GM21786 (cell line): ENCODE measurements around the gene CREB3L2.
"Not testable (repeated sequence)": the region's sequence is repeated elsewhere in the genome, so short reads cannot be mapped to it uniquely, and the experiment has no call there.

Experiments used
- ATAC-seq: cut with Tn5 transposase; IDR thresholded peaks from one replicate; pipeline ENCODE4 v1.9.1; 2021; ENCODE audit not compliant: unreplicated experiment

Gene CREB3L2

GRCh38 chr7:137970253-137970975 lies 31.5 kb downstream of the CREB3L2 start:
- no peak for ATAC-seq

- ATAC-seq = no peak
Observed at GRCh38 chr7:137969828-137970227, 32.1 kb downstream of the CREB3L2 start.

GRCh38 chr7:137968890-137969289 lies 33.0 kb downstream of the CREB3L2 start:
- ATAC-seq = no peak

GRCh38 chr7:137968339-137968738 lies 33.5 kb downstream of the CREB3L2 start:
- not testable (repeated sequence) for ATAC-seq

GRCh38 chr7:137967143-137968018 lies 34.5 kb downstream of the CREB3L2 start:
- no peak for ATAC-seq

GRCh38 chr7:137966641-137967142 lies 35.2 kb downstream of the CREB3L2 start:
- ATAC-seq = no peak

- no peak for ATAC-seq
Observed at GRCh38 chr7:137965942-137966640, 35.8 kb downstream of the CREB3L2 start.

GRCh38 chr7:137964824-137965545 lies 36.9 kb downstream of the CREB3L2 start:
- no peak for ATAC-seq

GRCh38 chr7:137962875-137963507 lies 38.9 kb downstream of the CREB3L2 start:
- no peak for ATAC-seq

GRCh38 chr7:137962491-137962874 lies 39.4 kb downstream of the CREB3L2 start:
- no peak for ATAC-seq

- ATAC-seq = peak; percentile 59
Observed at GRCh38 chr7:137961200-137962177, 40.4 kb downstream of the CREB3L2 start.

GRCh38 chr7:137960020-137960419 lies 41.9 kb downstream of the CREB3L2 start:
- no peak for ATAC-seq

- peak; percentile 54 for ATAC-seq
Observed at GRCh38 chr7:137958470-137959431, 43.1 kb downstream of the CREB3L2 start.

GRCh38 chr7:137957887-137958286 lies 44.0 kb downstream of the CREB3L2 start:
- ATAC-seq = no peak

GRCh38 chr7:137956591-137956990 lies 45.3 kb downstream of the CREB3L2 start:
- no peak for ATAC-seq

GRCh38 chr7:137956183-137956582 lies 45.7 kb downstream of the CREB3L2 start:
- no peak for ATAC-seq

GRCh38 chr7:137954614-137955013 lies 47.3 kb downstream of the CREB3L2 start:
- no peak for ATAC-seq
